K562 (cell line): ENCODE data around the gene UBXN6. TPM values are rescaled to one million over a fixed set of nuclear protein-coding genes. Genes with fewer than 3 reads are reported as not detected.
A peak's percentile ranks its signal among the peaks of the same experiment; 100 is the strongest.

Experiments used
- ATAC-seq: fragments of 200-7000 bp; cut with Tn5 transposase; 3 replicates; pipeline ENCODE4 v1.9.1; 2020; ENCODE audit warnings: moderate library complexity
- BruUV-seq: library from RNA; stranded (reverse); fragments of 400-500 nt; replicated peaks from 2 replicates; lab custom pipeline; 2021; lab: Mats Ljungman, UMichigan
- CTCF ChIA-PET: fragments of 300-600 bp; formaldehyde crosslinking; extraction: SDS; loops from one replicate; lab custom pipeline; 2021; ENCODE audit warnings: low intra/inter-chr PET ratio; lab: Yijun Ruan, JAX
- POLR2A ChIA-PET: fragments of 300-600, 350-650 bp; sonication (Branson Sonifier 250); formaldehyde crosslinking; extraction: SDS; loops from one replicate; lab custom pipeline; 2021; ENCODE audit warnings: antibody characterized with exemption, inconsistent platforms; lab: Yijun Ruan, JAX
- DNase-seq, 4 experiments: peaks; one replicate each; pipeline versions ENCODE4 v3.0.0 to v3.0.0-alpha.2; 2011 to 2018; ENCODE audit warnings: low spot score in 3 of 4, mixed read lengths in 3 of 4; ENCODE audit errors: extremely low read depth in 1 of 4
- FAIRE-seq: peaks from 2 replicates; lab custom pipeline; 2011; peaks lifted over from hg19 to GRCh38; lab: Jason Lieb, UNC
- H2AFZ ChIP-seq: 2 replicates; pipeline ENCODE4 v1.6.0; 2011; ENCODE audit warnings: low read depth, low read length, control low read depth, inconsistent platforms
- H3K27ac ChIP-seq: fragments of 200-600 bp; 3 replicates; pipeline ENCODE4 v1.8.0; 2011; ENCODE audit warnings: low read depth, mild to moderate bottlenecking, control low read depth, inconsistent platforms, low read length, moderate library complexity, mixed read lengths; ENCODE audit errors: extremely low read depth
- H3K27me3 ChIP-seq, 2 experiments: fragments of 300-600 bp in 1 of 2; 2 replicates in 1 of 2; 3 replicates in 1 of 2; pipeline versions ENCODE4 v1.6.0 to v1.8.0; 2011; ENCODE audit warnings: inconsistent platforms in 2 of 2, low read length in 2 of 2, mild to moderate bottlenecking in 1 of 2, mixed read lengths in 1 of 2, moderate library complexity in 1 of 2; ENCODE audit not compliant: control insufficient read depth in 2 of 2, insufficient read depth in 2 of 2
- H3K36me3 ChIP-seq: fragments of 300-600 bp; 3 replicates; pipeline ENCODE4 v1.8.0; 2011; ENCODE audit warnings: mild to moderate bottlenecking, low read length, inconsistent platforms; ENCODE audit not compliant: control insufficient read depth, insufficient read depth
- H3K4me1 ChIP-seq, 2 experiments: fragments of 200-600 bp in 1 of 2; replicated peaks in 1 of 2; 2 replicates in 1 of 2; 3 replicates in 1 of 2; pipeline versions ENCODE4 v1.5.1 to v1.8.0; 2011; ENCODE audit warnings: inconsistent platforms in 2 of 2, low read length in 2 of 2, mild to moderate bottlenecking in 1 of 2, mixed read lengths in 1 of 2, moderate library complexity in 1 of 2; ENCODE audit not compliant: control insufficient read depth in 2 of 2, insufficient read depth in 2 of 2
- H3K4me2 ChIP-seq: 2 replicates; pipeline ENCODE4 v1.6.1; 2011; ENCODE audit warnings: low read length, control low read depth, inconsistent platforms, mixed read lengths; ENCODE audit not compliant: insufficient read depth
- H3K4me3 ChIP-seq: fragments of 200-600 bp; sonication (generic), shearing (Covaris generic); 2 replicates; pipeline ENCODE4 v1.5.1; 2016; ENCODE audit warnings: control low read depth, inconsistent platforms
- H3K79me2 ChIP-seq: fragments of 200-600 bp; 3 replicates; pipeline ENCODE4 v1.8.0; 2011; ENCODE audit warnings: low read length, inconsistent platforms; ENCODE audit not compliant: control insufficient read depth, insufficient read depth
- H3K9ac ChIP-seq, 2 experiments: 2 replicates each; pipeline versions ENCODE4 v1.6.0 to v1.6.1; 2011; ENCODE audit warnings: low read depth in 2 of 2, low read length in 2 of 2, control low read depth in 1 of 2, inconsistent platforms in 1 of 2, mild to moderate bottlenecking in 1 of 2, mixed read lengths in 1 of 2; ENCODE audit not compliant: insufficient read depth in 1 of 2
- H3K9me1 ChIP-seq: one replicate; pipeline ENCODE4 v1.6.0; 2011; ENCODE audit warnings: inconsistent platforms, mild to moderate bottlenecking, low read length, moderate library complexity; ENCODE audit not compliant: control insufficient read depth, insufficient read depth
- H3K9me3 ChIP-seq: replicated peaks from 2 replicates; pipeline ENCODE4 v1.5.1; 2011; ENCODE audit warnings: low read depth, low read length, inconsistent platforms; ENCODE audit not compliant: control insufficient read depth, insufficient read depth
- H4K20me1 ChIP-seq: replicated peaks from 2 replicates; pipeline ENCODE4 v1.6.1; 2011; ENCODE audit warnings: low read length, inconsistent platforms, mixed read lengths; ENCODE audit not compliant: control insufficient read depth, insufficient read depth
- CBFB ChIP-seq: sonication (generic); formaldehyde crosslinking; IDR thresholded peaks from 2 replicates; pipeline ENCODE4 v1.4.0; 2020; ENCODE audit warnings: mild to moderate bottlenecking, missing genetic modification reagents
- POLR2G ChIP-seq: fragments of 200-400 bp; formaldehyde crosslinking; IDR thresholded peaks from 2 replicates; pipeline ENCODE4 v1.6.1; 2017; ENCODE audit warnings: low read depth, mild to moderate bottlenecking, antibody characterized with exemption, low read length, moderate library complexity
- RBFOX2 ChIP-seq: fragments of 200-400 bp; formaldehyde crosslinking; IDR thresholded peaks from 2 replicates; pipeline ENCODE4 v1.6.1; 2017; ENCODE audit warnings: low read depth, mild to moderate bottlenecking, low read length, moderate library complexity
- RBM22 ChIP-seq: fragments of 200-400 bp; formaldehyde crosslinking; IDR thresholded peaks from 2 replicates; pipeline ENCODE4 v1.6.1; 2018; ENCODE audit warnings: low read length, low read depth; ENCODE audit not compliant: poor library complexity, severe bottlenecking
- ZNF780A ChIP-seq: fragments of 250-450 bp; sonication (Bioruptor Pico); IDR thresholded peaks from 2 replicates; pipeline ENCODE4 v1.5.0; 2021; ENCODE audit warnings: mild to moderate bottlenecking
- WGBS: fragments of 100-300 bp; shearing (Covaris generic); methylation state at CpG from one replicate; pipeline ENCODE4 v1.1.6; 2016; ENCODE audit warnings: low coverage, mixed read lengths; ENCODE audit not compliant: insufficient coverage; ENCODE audit errors: missing lambda C conversion rate; 5-methylcytosine and 5-hydroxymethylcytosine counted together
- in situ Hi-C: fragments of 300-500 bp; cut with MboI; formaldehyde crosslinking; loops from 4 replicates; pipeline ENCODE4 v1.15.0; 2018; ENCODE audit warnings: inconsistent platforms, mixed read lengths
- intact Hi-C: fragments of 100-400 bp; cut with micrococcal nuclease; formaldehyde crosslinking; loops from 2 replicates; pipeline ENCODE4 v1.14.2; 2022
- polyA plus RNA-seq, 8 experiments: library from polyadenylated mRNA; depleted of rRNA in 4 of 8; stranded (reverse) in 5 of 8; unstranded in 3 of 8; fragments of >200 nt; fragmentation: Nextera tagmentation in 2 of 8; fragmentation: Illumina TruSeq in 1 of 8; extraction: Ambion mirVana in 2 of 8; extraction: Trizol in 1 of 8; gene quantifications; 2 replicates each; pipeline versions ENCODE4 v1.2.1 to v1.2.3, GENCODE V29; 2011 to 2014; ENCODE audit warnings: inconsistent platforms in 1 of 8, missing spikeins in 1 of 8
- total RNA-seq, 7 experiments: library from RNA; depleted of rRNA in 6 of 7; stranded (reverse); fragments of >200 nt in 6 of 7; fragmentation: Illumina TruSeq in 2 of 7; extraction: Trizol in 2 of 7; gene quantifications; 2 replicates each; pipeline versions ENCODE4 v1.2.1 to v1.2.3, GENCODE V29; 2011 to 2021; ENCODE audit warnings: low replicate concordance in 1 of 7

Gene UBXN6
- total and polyA plus RNA-seq, 9 of the 15 experiments (the other 6 are each of a cell fraction or from before 2014, with no cell fraction given) = 0.48 to 90.2 (median 29.5) TPM

DNA sequence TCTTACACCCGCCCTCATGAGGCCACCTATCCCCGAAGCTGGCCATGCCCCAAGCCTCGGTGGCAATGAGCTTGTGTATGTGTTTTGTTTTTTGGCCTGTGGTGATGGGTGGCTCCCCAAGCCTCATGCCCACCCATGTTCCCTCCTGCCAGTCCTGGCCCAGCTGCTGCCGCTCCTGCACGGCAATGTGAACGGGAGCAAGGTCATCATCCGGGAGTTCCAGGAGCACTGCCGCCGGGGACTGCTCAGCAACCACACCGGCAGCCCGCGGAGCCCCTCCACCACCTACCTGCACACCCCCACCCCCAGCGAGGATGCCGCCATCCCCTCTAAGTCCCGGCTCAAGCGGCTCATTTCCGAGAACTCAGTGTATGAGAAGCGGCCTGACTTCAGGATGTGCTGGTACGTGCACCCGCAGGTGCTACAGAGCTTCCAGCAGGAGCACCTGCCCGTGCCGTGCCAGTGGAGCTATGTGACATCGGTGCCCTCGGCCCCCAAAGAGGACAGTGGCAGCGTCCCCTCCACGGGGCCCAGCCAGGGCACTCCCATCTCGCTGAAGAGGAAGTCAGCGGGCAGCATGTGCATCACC is 24.6 kb downstream of the UBXN6 start:
- peaks cover 0 to 2% of the 10 kb centered on the region in 2 experiments; a peak in 1 of 5 replicates for H3K4me1 ChIP-seq
- H3K27ac ChIP-seq = no peak overlapping the region
- H2AFZ ChIP-seq = no peak overlapping the region
- no peak overlapping the region for H3K4me3 ChIP-seq
- POLR2A ChIA-PET = interaction anchor here (0.7 kb wide), 1 partner anchor 11 kb away, joined by 3 read pairs; no protein-coding TSS in a partner anchor
- intact Hi-C loops (no loop called here), in situ Hi-C loops (no loop called here)
- peaks cover 92% of the 10 kb centered on the region; the same call in 2 of the 3 replicates for H3K36me3 ChIP-seq
- peaks cover 4% of the 10 kb centered on the region for H3K9me1 ChIP-seq
- H3K9me3 ChIP-seq = no peaks in the 10 kb centered on the region
- WGBS = 93% methylated on average over 18 of the region's 28 CpGs
- H3K4me2 ChIP-seq = no peak overlapping the region
- H3K9ac ChIP-seq = no peak overlapping the region
- ATAC-seq = no peak
- peaks cover 2% of the 10 kb centered on the region; the same call in 1 of the 3 replicates for H3K79me2 ChIP-seq
- no TSS peak for BruUV-seq
- CTCF ChIA-PET = no interaction called here
- H4K20me1 ChIP-seq = no peaks in the 10 kb centered on the region
- TF ChIP-seq RBFOX2 = peak; percentile 28; the same call in 1 of the 2 replicates
- TF ChIP-seq POLR2G = peak; percentile 59
- TF ChIP-seq ZNF780A (CRISPR knock-in tag) = no peak
- TF ChIP-seq CBFB (CRISPR knock-in tag) = no peak
- peak; percentile 55 for TF ChIP-seq RBM22
- FAIRE-seq = no peak
- H3K27me3 ChIP-seq = no peaks in the 10 kb centered on the region
- no peak for DNase-seq
